HepG2 (cell line): ENCODE data around the gene TWIST2. TPM values are rescaled to one million over a fixed set of nuclear protein-coding genes. Genes with fewer than 3 reads are reported as not detected.

Experiments used
- ATAC-seq: fragments of 200-7000 bp; cut with Tn5 transposase; 3 replicates; pipeline ENCODE4 v1.9.1; 2020; ENCODE audit warnings: mild to moderate bottlenecking, moderate library complexity
- BruUV-seq: library from RNA; stranded (reverse); fragments of 400-500 nt; replicated peaks from 2 replicates; lab custom pipeline; 2021; lab: Mats Ljungman, UMichigan
- CTCF ChIA-PET: fragments of 300-600 bp; formaldehyde crosslinking; extraction: SDS; loops from one replicate; lab custom pipeline; 2021; ENCODE audit warnings: low total read pairs, inconsistent platforms, low intra/inter-chr PET ratio; lab: Yijun Ruan, JAX
- POLR2A ChIA-PET: fragments of 350-600 bp; sonication (Branson Sonifier 250); formaldehyde crosslinking; loops from one replicate; lab custom pipeline; 2020; ENCODE audit warnings: antibody characterized with exemption, inconsistent platforms; lab: Yijun Ruan, JAX
- DNase-seq: peaks from one replicate; pipeline ENCODE4 v3.0.0-alpha.2; 2015; ENCODE audit warnings: low spot score
- FAIRE-seq: peaks from 3 replicates; lab custom pipeline; 2011; peaks lifted over from hg19 to GRCh38; lab: Jason Lieb, UNC
- H2AFZ ChIP-seq: one replicate; pipeline ENCODE4 v1.6.1; 2011; ENCODE audit warnings: low read length, inconsistent platforms
- H3K27ac ChIP-seq: fragments of 300-600 bp; 3 replicates; pipeline ENCODE4 v1.8.0; 2011; ENCODE audit warnings: mixed run types, mild to moderate bottlenecking, mixed read lengths, low read length, inconsistent platforms; ENCODE audit not compliant: insufficient read depth; ENCODE audit errors: extremely low read length
- H3K27me3 ChIP-seq, 2 experiments: fragments of 200-600 bp in 1 of 2; 2 replicates in 1 of 2; 3 replicates in 1 of 2; pipeline versions ENCODE4 v1.6.0 to v1.8.0; 2011; ENCODE audit warnings: low read length in 2 of 2, mild to moderate bottlenecking in 2 of 2, moderate library complexity in 2 of 2, inconsistent platforms in 1 of 2; ENCODE audit not compliant: insufficient read depth in 2 of 2, control insufficient read depth in 1 of 2
- H3K36me3 ChIP-seq, 2 experiments: fragments of 200-600 bp in 1 of 2; replicated peaks in 1 of 2; 2 replicates in 1 of 2; 3 replicates in 1 of 2; pipeline versions ENCODE4 v1.5.1 to v1.8.0; 2011; ENCODE audit warnings: low read length in 2 of 2, inconsistent platforms in 1 of 2; ENCODE audit not compliant: insufficient read depth in 2 of 2, control insufficient read depth in 1 of 2
- H3K4me1 ChIP-seq: 2 replicates; pipeline ENCODE4 v1.5.1; 2012; ENCODE audit warnings: low read length, inconsistent platforms; ENCODE audit not compliant: insufficient read depth
- H3K4me2 ChIP-seq: 2 replicates; pipeline ENCODE4 v1.6.0; 2011; ENCODE audit warnings: low read depth, low read length, inconsistent platforms
- H3K4me3 ChIP-seq, 3 experiments: fragments of 200-600 bp in 1 of 3; sonication (generic), shearing (Covaris generic) in 1 of 3; replicated peaks in 1 of 3; 2 replicates each; pipeline ENCODE4 v1.5.1; 2011 to 2016; ENCODE audit warnings: low read length in 3 of 3, inconsistent platforms in 2 of 3, low read depth in 2 of 3, mild to moderate bottlenecking in 2 of 3, control low read depth in 1 of 3, mixed read lengths in 1 of 3; ENCODE audit not compliant: insufficient read depth in 1 of 3
- H3K79me2 ChIP-seq: one replicate; pipeline ENCODE4 v1.6.1; 2011; ENCODE audit warnings: low read length, inconsistent platforms; ENCODE audit not compliant: insufficient read depth
- H3K9ac ChIP-seq: 2 replicates; pipeline ENCODE4 v1.6.0; 2011; ENCODE audit warnings: mild to moderate bottlenecking, low read depth, low read length, inconsistent platforms; ENCODE audit not compliant: insufficient read depth
- H3K9me3 ChIP-seq: 2 replicates; pipeline ENCODE4 v1.5.1; 2012; ENCODE audit warnings: mild to moderate bottlenecking, low read length
- H4K20me1 ChIP-seq: 2 replicates; pipeline ENCODE4 v1.6.0; 2011; ENCODE audit warnings: inconsistent platforms, mild to moderate bottlenecking, low read length, moderate library complexity; ENCODE audit not compliant: insufficient read depth
- CENPBD1 ChIP-seq: sonication (generic); formaldehyde crosslinking; IDR thresholded peaks from 2 replicates; pipeline ENCODE4 v1.8.0; 2022; ENCODE audit warnings: missing genetic modification reagents, low read depth, mild to moderate bottlenecking, borderline replicate concordance
- CREM ChIP-seq, 2 experiments: sonication (generic) in 1 of 2; formaldehyde crosslinking in 1 of 2; IDR thresholded peaks; 2 replicates each; pipeline versions ENCODE4 v1.4.0 to v1.6.1; 2016 to 2020; ENCODE audit warnings: antibody characterized with exemption in 1 of 2, mild to moderate bottlenecking in 1 of 2, missing genetic modification reagents in 1 of 2
- CSRNP1 ChIP-seq: sonication (generic); formaldehyde crosslinking; IDR thresholded peaks from 2 replicates; pipeline ENCODE4 v1.8.1; 2023; ENCODE audit warnings: mild to moderate bottlenecking, missing genetic modification reagents
- ESRRA ChIP-seq: sonication (generic); formaldehyde crosslinking; IDR thresholded peaks from 2 replicates; pipeline ENCODE4 v1.5.1; 2020; ENCODE audit warnings: mild to moderate bottlenecking, low read depth, missing genetic modification reagents
- FOXO4 ChIP-seq: sonication (generic); formaldehyde crosslinking; conservative IDR thresholded peaks from 2 replicates; pipeline ENCODE4 v1.8.1; 2023; ENCODE audit warnings: missing genetic modification reagents
- HBP1 ChIP-seq: IDR thresholded peaks from 2 replicates; pipeline ENCODE4 v1.6.1; 2016; ENCODE audit warnings: low read depth, control low read depth
- HES4 ChIP-seq: sonication (generic); formaldehyde crosslinking; IDR thresholded peaks from 2 replicates; pipeline ENCODE4 v1.9.0; 2021; ENCODE audit warnings: mild to moderate bottlenecking, missing genetic modification reagents, borderline replicate concordance
- HOXA7 ChIP-seq: sonication (generic); formaldehyde crosslinking; IDR thresholded peaks from 2 replicates; pipeline ENCODE4 v1.8.1; 2022; ENCODE audit warnings: mild to moderate bottlenecking, missing genetic modification reagents, moderate library complexity
- JUN ChIP-seq: sonication (generic); formaldehyde crosslinking; IDR thresholded peaks from 2 replicates; pipeline ENCODE4 v1.4.0; 2020; ENCODE audit warnings: mild to moderate bottlenecking, missing genetic modification reagents
- KLF13 ChIP-seq: sonication (generic); formaldehyde crosslinking; IDR thresholded peaks from 2 replicates; pipeline ENCODE4 v1.4.0; 2020; ENCODE audit warnings: mild to moderate bottlenecking, missing genetic modification reagents
- NFYC ChIP-seq: IDR thresholded peaks from 2 replicates; pipeline ENCODE4 v1.6.1; 2016; ENCODE audit warnings: missing genetic modification reagents, missing compliant biosample characterization
- PBX3 ChIP-seq: sonication (generic); formaldehyde crosslinking; IDR thresholded peaks from 2 replicates; pipeline ENCODE4 v1.8.1; 2023; ENCODE audit warnings: missing genetic modification reagents, inconsistent platforms, borderline replicate concordance
- SALL1 ChIP-seq: sonication (generic); formaldehyde crosslinking; IDR thresholded peaks from 2 replicates; pipeline ENCODE4 v1.8.0; 2022; ENCODE audit warnings: mild to moderate bottlenecking, missing genetic modification reagents
- SNRNP70 ChIP-seq: fragments of 200-400 bp; formaldehyde crosslinking; IDR thresholded peaks from 2 replicates; pipeline ENCODE4 v1.6.1; 2017; ENCODE audit warnings: mild to moderate bottlenecking, low read depth, low read length, moderate library complexity
- THAP7 ChIP-seq: sonication (generic); formaldehyde crosslinking; IDR thresholded peaks from 2 replicates; pipeline ENCODE4 v1.8.1; 2023; ENCODE audit warnings: mild to moderate bottlenecking, missing genetic modification reagents
- ZFAT ChIP-seq: sonication (generic); formaldehyde crosslinking; conservative IDR thresholded peaks from 2 replicates; pipeline ENCODE4 v1.8.1; 2023; ENCODE audit warnings: missing genetic modification reagents, inconsistent platforms
- ZFP37 ChIP-seq: sonication (generic); formaldehyde crosslinking; IDR thresholded peaks from 2 replicates; pipeline ENCODE4 v1.4.0; 2020; ENCODE audit warnings: missing genetic modification reagents, borderline replicate concordance
- ZKSCAN5 ChIP-seq: sonication (generic); formaldehyde crosslinking; IDR thresholded peaks from 2 replicates; pipeline ENCODE4 v1.5.1; 2020; ENCODE audit warnings: mild to moderate bottlenecking, missing genetic modification reagents
- ZNF530 ChIP-seq: sonication (generic); formaldehyde crosslinking; IDR thresholded peaks from 2 replicates; pipeline ENCODE4 v1.5.0; 2020; ENCODE audit warnings: low read depth, mild to moderate bottlenecking, missing genetic modification reagents
- WGBS: methylation state at CpG from one replicate; pipeline ENCODE4 v1.1.6; 2017; ENCODE audit warnings: low lambda C conversion rate; 5-methylcytosine and 5-hydroxymethylcytosine counted together
- in situ Hi-C: cut with HindIII; loops from 2 replicates; pipeline ENCODE4 v1.10.0; 2017; ENCODE audit warnings: low pct_unique_long_range_greater_than_20kb; ENCODE audit not compliant: extremely low pct_ligation_motif_present
- intact Hi-C: fragments of 100-400 bp; cut with micrococcal nuclease; formaldehyde crosslinking; loops from one replicate; pipeline ENCODE4 v1.10.0; 2022; ENCODE audit not compliant: unreplicated experiment
- polyA plus RNA-seq, 8 experiments: library from polyadenylated mRNA; depleted of rRNA in 3 of 8; stranded (reverse) in 7 of 8; unstranded in 1 of 8; fragments of >200 nt; fragmentation: Illumina TruSeq in 4 of 8; extraction: Trizol in 4 of 8; gene quantifications; 2 replicates each; pipeline versions ENCODE4 v1.2.1 to v1.2.3, GENCODE V29; 2011 to 2016; ENCODE audit warnings: low read depth in 4 of 8, missing spikeins in 1 of 8, mixed read lengths in 1 of 8; ENCODE audit not compliant: insufficient read depth in 1 of 8
- total RNA-seq, 5 experiments: library from RNA; depleted of rRNA; stranded (reverse); fragments of >200 nt; fragmentation: Illumina TruSeq; extraction: Trizol; gene quantifications; 2 replicates each; pipeline ENCODE4 v1.2.3, GENCODE V29; 2016; ENCODE audit warnings: low read depth in 1 of 5

Gene TWIST2
- total and polyA plus RNA-seq, 2 of the 13 experiments (the other 11 are each of a cell fraction or from before 2014, with no cell fraction given), result 0.08 to 0.11 TPM

- no TSS peak for BruUV-seq
- Histone ChIP-seq H3K27ac (no peak overlapping the region), H3K4me3 (no peak overlapping the region), H3K9me3 (no peaks in the 10 kb centered on the region), H4K20me1 (no peaks in the 10 kb centered on the region), H3K9ac (no peak overlapping the region), H3K36me3 (no peaks in the 10 kb centered on the region), H3K27me3 (peaks cover 6 to 63% of the 10 kb centered on the region in 2 experiments), H3K4me2 (no peak overlapping the region), H3K79me2 (no peaks in the 10 kb centered on the region), H2AFZ (no peak overlapping the region), H3K4me1 (no peaks in the 10 kb centered on the region)
- in situ Hi-C loops, result no loop called here
- FAIRE-seq (no peak), DNase-seq (no peak), ATAC-seq (no peak)
- ChIA-PET CTCF (no interaction called here), POLR2A (no interaction called here)
- WGBS, result 2% methylated on average over 2 of the region's 2 CpGs
- intact Hi-C loops, result no loop called here
- TF ChIP-seq ZNF530, result no peak
- TF ChIP-seq HBP1, result no peak
- no peak for TF ChIP-seq SALL1 (CRISPR knock-in tag)
- TF ChIP-seq HES4, result no peak
- no peak for TF ChIP-seq ZFAT (CRISPR knock-in tag)
- no peak for TF ChIP-seq CENPBD1 (CRISPR knock-in tag)
- no peak for TF ChIP-seq THAP7
- TF ChIP-seq FOXO4 (CRISPR knock-in tag), result no peak
- no peak for TF ChIP-seq NFYC (CRISPR knock-in tag)
- TF ChIP-seq ZKSCAN5, result no peak
- no peak for TF ChIP-seq ZFP37 (CRISPR knock-in tag)
- TF ChIP-seq CREM (IDR thresholded peaks at IDR 0.05), result no peak
- TF ChIP-seq CREM (CRISPR knock-in tag; IDR thresholded peaks at IDR 0.05), result no peak
- TF ChIP-seq KLF13, result no peak
- no peak for TF ChIP-seq ESRRA (CRISPR knock-in tag)
- no peak for TF ChIP-seq CSRNP1 (CRISPR knock-in tag)
- no peak for TF ChIP-seq HOXA7 (CRISPR knock-in tag)
- TF ChIP-seq JUN, result no peak
- no peak for TF ChIP-seq SNRNP70
- no peak for TF ChIP-seq PBX3 (CRISPR knock-in tag)
These were observed 31.6 kb upstream of the TWIST2 start for GRCh38 chr2:238816291-238816690.
